Activated naive CD8-positive, alpha-beta T cell (primary cell): ENCODE data around the gene AGT.
"Not testable (repeated sequence)": the region's sequence is repeated elsewhere in the genome, so short reads cannot be mapped to it uniquely, and the experiment has no call there.

Source experiments
- H3K27ac Mint-ChIP-seq: one replicate; pipeline ENCODE4 v1.8.0; 2021; ENCODE audit warnings: mixed read lengths
- H3K27me3 Mint-ChIP-seq: one replicate; pipeline ENCODE4 v1.8.0; 2021; ENCODE audit warnings: mixed read lengths
- H3K36me3 Mint-ChIP-seq: one replicate; pipeline ENCODE4 v1.8.0; 2021; ENCODE audit warnings: mixed read lengths
- H3K4me1 Mint-ChIP-seq: one replicate; pipeline ENCODE4 v1.8.0; 2021; ENCODE audit warnings: low read depth, mixed read lengths
- H3K4me3 Mint-ChIP-seq: one replicate; pipeline ENCODE4 v1.8.0; 2021; ENCODE audit warnings: mild to moderate bottlenecking, mixed read lengths
- H3K9me3 Mint-ChIP-seq: one replicate; pipeline ENCODE4 v1.8.0; 2021; ENCODE audit warnings: low read depth, mixed read lengths

Gene AGT

DNA sequence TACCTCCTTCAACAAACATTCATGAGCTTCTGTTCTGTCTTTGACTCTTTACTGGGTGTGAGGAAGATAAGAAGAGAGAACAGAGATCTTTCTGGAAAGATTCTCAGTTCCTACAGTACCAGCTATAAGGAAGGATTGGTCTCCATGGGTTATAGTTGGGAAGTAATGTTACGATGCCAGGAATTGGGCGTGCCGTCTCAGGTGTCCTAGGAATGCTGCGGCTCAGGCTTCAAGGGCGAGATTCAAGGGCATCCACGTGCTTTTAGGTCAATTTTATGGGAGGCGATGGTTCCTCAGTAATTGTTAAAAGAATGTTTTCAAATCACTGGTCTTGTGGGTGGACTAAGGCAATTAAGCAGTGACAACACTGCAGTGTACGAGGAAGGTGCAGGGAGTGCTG is 44.4 kb downstream of the AGT start:
- Mint-ChIP-seq H3K4me1 (no peaks in the 10 kb centered on the region), H3K27me3 (no peaks in the 10 kb centered on the region), H3K9me3 (no peaks in the 10 kb centered on the region), H3K4me3 (no peak overlapping the region), H3K27ac (no peak overlapping the region), H3K36me3 (peaks cover 15% of the 10 kb centered on the region)

DNA sequence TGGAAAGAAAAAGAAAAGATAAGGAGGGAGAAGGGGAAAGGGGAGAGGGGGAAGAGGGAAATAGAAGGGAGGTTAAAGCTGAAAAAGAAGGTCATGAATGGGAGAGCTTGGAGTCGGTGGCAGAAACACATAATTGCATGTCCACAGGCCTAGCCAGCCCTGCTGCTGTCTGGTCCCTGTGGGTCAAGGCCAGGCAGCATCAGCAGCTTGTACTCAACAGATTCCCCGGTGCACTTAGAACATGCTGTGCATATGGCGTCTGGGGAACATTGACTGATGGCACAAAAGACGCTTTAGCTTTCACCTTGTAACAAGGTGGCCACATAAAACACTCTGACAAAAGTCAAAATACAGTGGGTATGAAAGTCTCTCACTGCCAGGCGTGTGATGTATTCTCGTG is 45.7 kb downstream of the AGT start:
- H3K4me3 Mint-ChIP-seq = no peak overlapping the region
- H3K27ac Mint-ChIP-seq = no peak overlapping the region
- H3K9me3 Mint-ChIP-seq = no peaks in the 10 kb centered on the region
- peaks cover 15% of the 10 kb centered on the region for H3K36me3 Mint-ChIP-seq
- H3K27me3 Mint-ChIP-seq = no peaks in the 10 kb centered on the region
- no peaks in the 10 kb centered on the region for H3K4me1 Mint-ChIP-seq

DNA sequence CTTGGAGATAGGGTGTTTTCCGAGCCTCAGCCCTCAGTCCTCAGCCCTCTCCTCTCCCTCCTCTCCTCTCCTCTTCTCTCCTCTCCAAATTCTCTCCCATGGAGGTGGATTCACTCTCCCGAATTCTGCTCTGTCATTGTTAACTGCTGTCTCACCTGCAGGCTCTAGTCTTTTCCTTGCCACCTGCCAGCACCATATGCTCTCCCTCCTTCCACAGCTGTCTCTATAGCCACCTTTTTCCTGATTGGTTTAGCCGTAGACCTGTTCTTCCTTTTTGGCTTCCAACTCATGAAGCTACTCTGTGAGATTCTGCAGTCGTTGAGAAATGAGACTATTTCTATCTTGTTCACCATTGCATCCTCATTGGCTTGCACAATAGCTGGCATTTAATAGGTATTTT is 51.9 kb downstream of the AGT start:
- H3K4me3 Mint-ChIP-seq = no peak overlapping the region
- H3K36me3 Mint-ChIP-seq = peaks cover 15% of the 10 kb centered on the region
- H3K9me3 Mint-ChIP-seq = no peaks in the 10 kb centered on the region
- H3K4me1 Mint-ChIP-seq = peaks cover 6% of the 10 kb centered on the region
- no peaks in the 10 kb centered on the region for H3K27me3 Mint-ChIP-seq
- no peak overlapping the region for H3K27ac Mint-ChIP-seq

DNA sequence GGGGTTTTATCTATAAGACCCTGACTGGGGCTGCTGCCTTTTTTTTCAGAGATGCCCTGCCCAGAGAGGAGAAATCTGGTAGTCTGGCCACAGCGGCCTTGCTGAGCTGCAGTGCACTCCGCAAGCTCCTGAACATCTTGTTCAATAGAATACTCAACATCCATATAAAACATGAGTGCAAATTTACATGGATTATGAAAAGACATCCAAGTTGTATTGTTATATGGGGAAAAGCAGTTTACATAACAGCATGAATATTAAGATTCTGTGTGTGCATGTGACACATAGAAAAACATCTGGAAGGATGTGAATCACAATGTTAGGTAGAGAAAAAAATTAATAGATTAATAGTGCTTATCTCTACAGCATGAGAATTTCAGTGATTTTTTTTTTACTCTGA is 55.2 kb downstream of the AGT start:
- H3K27ac Mint-ChIP-seq = no peak overlapping the region
- H3K4me3 Mint-ChIP-seq = no peak overlapping the region
- H3K36me3 Mint-ChIP-seq = peaks cover 6% of the 10 kb centered on the region
- H3K9me3 Mint-ChIP-seq = no peaks in the 10 kb centered on the region
- no peaks in the 10 kb centered on the region for H3K27me3 Mint-ChIP-seq
- H3K4me1 Mint-ChIP-seq = peaks cover 37% of the 10 kb centered on the region

DNA sequence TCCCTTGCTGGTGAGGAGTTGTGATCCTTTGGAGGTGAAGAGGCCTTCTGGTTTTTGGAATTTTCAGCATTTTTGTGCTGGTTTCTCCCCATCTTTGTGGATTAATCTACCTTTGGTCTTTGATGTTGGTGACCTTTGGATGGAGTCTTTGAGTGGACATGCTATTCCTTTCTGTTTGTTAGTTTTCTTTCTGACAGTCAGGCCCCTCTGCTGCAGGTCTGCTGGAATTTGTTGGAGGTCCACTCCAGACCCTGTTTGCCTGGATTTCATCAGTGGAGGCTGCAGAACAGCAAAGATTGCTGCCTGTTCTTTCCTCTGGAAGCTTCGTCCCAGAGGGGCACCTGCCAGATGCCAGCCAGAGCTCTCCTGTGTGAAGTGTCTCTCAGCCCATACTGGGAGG is 55.8 kb downstream of the AGT start:
- H3K4me3 Mint-ChIP-seq, H3K27me3 Mint-ChIP-seq, H3K9me3 Mint-ChIP-seq, H3K36me3 Mint-ChIP-seq, H3K27ac Mint-ChIP-seq: not testable (repeated sequence)
- peaks cover 41% of the 10 kb centered on the region for H3K4me1 Mint-ChIP-seq

DNA sequence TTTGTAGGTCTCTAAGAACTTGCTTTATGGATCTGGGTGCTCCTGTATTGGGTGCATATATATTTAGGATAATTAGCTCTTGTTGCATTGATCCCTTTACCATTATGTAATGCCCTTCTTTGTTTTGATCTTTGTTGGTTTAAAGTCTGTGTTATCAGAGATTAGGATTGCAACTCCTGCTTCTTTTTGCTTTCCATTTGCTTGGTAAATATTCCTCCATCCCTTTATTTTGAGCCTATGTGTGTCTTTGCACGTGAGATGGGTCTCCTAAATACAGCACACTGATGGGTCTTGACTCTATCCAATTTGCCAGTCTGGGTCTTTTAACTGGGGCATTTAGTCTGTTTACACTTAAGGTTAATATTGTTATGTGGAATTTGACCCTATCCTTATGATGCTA is 57.2 kb downstream of the AGT start:
- H3K4me3 Mint-ChIP-seq, H3K27me3 Mint-ChIP-seq, H3K9me3 Mint-ChIP-seq, H3K27ac Mint-ChIP-seq: not testable (repeated sequence)
- H3K4me1 Mint-ChIP-seq = peaks cover 51% of the 10 kb centered on the region
- peaks cover 13% of the 10 kb centered on the region for H3K36me3 Mint-ChIP-seq
